K562 treated with DMSO at 1 percent for 12 hours (cell line): ENCODE results near the gene ITGB6. TPM values are rescaled to one million over a fixed set of nuclear protein-coding genes. Genes with fewer than 3 reads are reported as not detected.

ENCODE experiments used
- total RNA-seq: library from RNA; unstranded; fragments of 300-600 nt; gene quantifications from 2 replicates; pipeline ENCODE4 v1.2.3, GENCODE V29; 2022; ENCODE audit not compliant: insufficient read depth

ITGB6 gene
- not detected in 2 replicates for total RNA-seq

GRCh38 chr2:160199683-160200389, at the start of gene ITGB6:
TSS of gene ITGB6 (minus strand) at chr2:160200272. CDS start at chr2:160200063, 209 bp downstream.

GRCh38 chr2:160062292-160063005, 137.6 kb downstream of the ITGB6 start, which contains the start of gene PLA2R1:
TSS of gene PLA2R1 (minus strand) at chr2:160062615. CDS start at chr2:160062403, 212 bp downstream.

Other genes starting within 250 kb of the ITGB6 start
- not detected in 2 replicates for gene PLA2R1, start 137.7 kb downstream of the ITGB6 start, total RNA-seq